H1 (cell line): ENCODE data around the gene MKRN2OS. TPM values are rescaled to one million over a fixed set of nuclear protein-coding genes. Genes with fewer than 3 reads are reported as not detected.

Experiments
- CTCF ChIA-PET: fragments of 300-600 bp; sonication (Branson Sonifier 250); formaldehyde crosslinking; loops from one replicate; lab custom pipeline; 2021; ENCODE audit not compliant: partially characterized antibody; lab: Charles Lee
- POLR2A ChIA-PET: fragments of 300-600 bp; sonication (Branson Sonifier 250); formaldehyde crosslinking; loops from one replicate; lab custom pipeline; 2021; ENCODE audit warnings: inconsistent platforms; ENCODE audit not compliant: partially characterized antibody; lab: Charles Lee
- DNase-seq, 2 experiments: peaks; one replicate each; pipeline versions ENCODE4 v3.0.0 to v3.0.0-alpha.2; 2010 to 2022; ENCODE audit warnings: low spot score in 2 of 2, low read depth in 1 of 2, mixed read lengths in 1 of 2
- FAIRE-seq: peaks from 2 replicates; lab custom pipeline; 2011; peaks lifted over from hg19 to GRCh38; lab: Jason Lieb, UNC
- H2AFZ ChIP-seq: 2 replicates; pipeline ENCODE4 v1.8.1; 2012; ENCODE audit warnings: low read length, inconsistent platforms
- H2AK5ac ChIP-seq: 2 replicates; pipeline ENCODE4 v1.6.1; 2013; ENCODE audit warnings: low read depth, low read length
- H2BK120ac ChIP-seq: replicated peaks from 2 replicates; pipeline ENCODE3; 2013; ENCODE audit warnings: low read depth, low read length, inconsistent platforms
- H2BK12ac ChIP-seq: 2 replicates; pipeline ENCODE4 v1.6.1; 2013; ENCODE audit warnings: low read depth, low read length
- H2BK15ac ChIP-seq: 2 replicates; pipeline ENCODE4 v1.6.1; 2013; ENCODE audit warnings: low read length
- H2BK20ac ChIP-seq: 2 replicates; pipeline ENCODE4 v1.6.1; 2013; ENCODE audit warnings: low read length
- H2BK5ac ChIP-seq: 2 replicates; pipeline ENCODE4 v1.6.1; 2013; ENCODE audit warnings: low read depth, low read length
- H3K14ac ChIP-seq: 2 replicates; pipeline ENCODE4 v1.6.1; 2013; ENCODE audit warnings: inconsistent platforms; ENCODE audit not compliant: insufficient read length
- H3K18ac ChIP-seq: 2 replicates; pipeline ENCODE4 v1.6.1; 2013; ENCODE audit warnings: low read length; ENCODE audit errors: extremely low read depth
- H3K23ac ChIP-seq: 2 replicates; pipeline ENCODE4 v1.6.1; 2013; ENCODE audit warnings: inconsistent platforms; ENCODE audit not compliant: insufficient read length
- H3K23me2 ChIP-seq: 2 replicates; pipeline ENCODE4 v1.6.1; 2013; ENCODE audit warnings: low read depth, low read length
- H3K27ac ChIP-seq: 2 replicates; pipeline ENCODE4 v1.6.1; 2011; ENCODE audit warnings: low read depth, low read length, inconsistent platforms
- H3K27me3 ChIP-seq, 4 experiments: replicated peaks in 1 of 4; 1 replicate in 1 of 4; 2 replicates in 3 of 4; pipeline versions ENCODE4 v1.6.1 to v1.8.1; 2011 to 2013; ENCODE audit warnings: low read length in 3 of 4, mild to moderate bottlenecking in 3 of 4, inconsistent platforms in 2 of 4, mixed read lengths in 2 of 4, moderate library complexity in 1 of 4; ENCODE audit not compliant: control insufficient read depth in 3 of 4, insufficient read depth in 3 of 4; ENCODE audit errors: extremely low read depth in 1 of 4
- H3K36me3 ChIP-seq, 4 experiments: 2 replicates each; pipeline versions ENCODE4 v1.6.1 to v1.8.1; 2011 to 2013; ENCODE audit warnings: mild to moderate bottlenecking in 4 of 4, low read length in 3 of 4, moderate library complexity in 2 of 4, control low read depth in 1 of 4, inconsistent platforms in 1 of 4; ENCODE audit not compliant: insufficient read depth in 4 of 4, control insufficient read depth in 2 of 4
- H3K4ac ChIP-seq: replicated peaks from 2 replicates; pipeline ENCODE3; 2013; ENCODE audit warnings: low read length, low read depth, mixed read lengths, inconsistent platforms; ENCODE audit not compliant: insufficient read length
- H3K4me1 ChIP-seq, 4 experiments: replicated peaks in 1 of 4; 1 replicate in 1 of 4; 2 replicates in 3 of 4; pipeline versions ENCODE4 v1.6.1 to v1.8.1; 2011 to 2013; ENCODE audit warnings: low read length in 3 of 4, inconsistent platforms in 2 of 4, mixed read lengths in 1 of 4; ENCODE audit not compliant: insufficient read depth in 4 of 4, control insufficient read depth in 3 of 4
- H3K4me2 ChIP-seq, 2 experiments: 2 replicates each; pipeline versions ENCODE4 v1.6.1 to v1.8.1; 2011 to 2013; ENCODE audit warnings: low read depth in 2 of 2, low read length in 2 of 2, control low read depth in 1 of 2, inconsistent platforms in 1 of 2, mild to moderate bottlenecking in 1 of 2; ENCODE audit not compliant: insufficient read depth in 1 of 2
- H3K4me3 ChIP-seq, 4 experiments: fragments of 200-600, 300-600 bp in 1 of 4; sonication (generic), shearing (Covaris generic), sonication (Bioruptor Twin) in 1 of 4; 2 replicates each; pipeline versions ENCODE4 v1.5.1 to v1.8.1; 2011 to 2016; ENCODE audit warnings: low read length in 4 of 4, low read depth in 3 of 4, control low read depth in 2 of 4, inconsistent platforms in 2 of 4, mild to moderate bottlenecking in 2 of 4, mixed read lengths in 1 of 4, moderate library complexity in 1 of 4; ENCODE audit not compliant: insufficient read depth in 2 of 4; ENCODE audit errors: extremely low read depth in 1 of 4
- H3K56ac ChIP-seq: replicated peaks from 2 replicates; pipeline ENCODE3; 2013; ENCODE audit warnings: low read depth, mild to moderate bottlenecking, mixed read lengths, low read length, inconsistent platforms; ENCODE audit not compliant: insufficient read length
- H3K79me1 ChIP-seq: 2 replicates; pipeline ENCODE4 v1.6.1; 2013; ENCODE audit warnings: low read depth, low read length, control low read depth
- H3K79me2 ChIP-seq, 2 experiments: 2 replicates each; pipeline versions ENCODE4 v1.6.1 to v1.8.1; 2012 to 2013; ENCODE audit warnings: low read length in 2 of 2, mild to moderate bottlenecking in 2 of 2, inconsistent platforms in 1 of 2; ENCODE audit not compliant: insufficient read depth in 2 of 2, control insufficient read depth in 1 of 2
- H3K9ac ChIP-seq, 4 experiments: replicated peaks in 1 of 4; 1 replicate in 1 of 4; 2 replicates in 3 of 4; pipeline versions ENCODE4 v1.6.1 to v1.8.1; 2011 to 2013; ENCODE audit warnings: low read depth in 3 of 4, low read length in 3 of 4, control low read depth in 2 of 4, mild to moderate bottlenecking in 2 of 4, moderate library complexity in 2 of 4, inconsistent platforms in 1 of 4; ENCODE audit errors: extremely low read depth in 1 of 4
- H3K9me3 ChIP-seq, 2 experiments: 2 replicates each; pipeline versions ENCODE4 v1.6.1 to v1.8.1; 2012 to 2013; ENCODE audit warnings: mild to moderate bottlenecking in 2 of 2, moderate library complexity in 2 of 2, control low read depth in 1 of 2, inconsistent platforms in 1 of 2, low read depth in 1 of 2, low read length in 1 of 2, mixed read lengths in 1 of 2; ENCODE audit not compliant: insufficient read depth in 2 of 2
- H4K20me1 ChIP-seq, 2 experiments: replicated peaks in 1 of 2; 2 replicates each; pipeline versions ENCODE3 to v1.8.1; 2011 to 2013; ENCODE audit warnings: inconsistent platforms in 2 of 2, low read length in 2 of 2, mild to moderate bottlenecking in 1 of 2; ENCODE audit not compliant: insufficient read depth in 2 of 2, control insufficient read depth in 1 of 2
- H4K5ac ChIP-seq: 2 replicates; pipeline ENCODE4 v1.6.1; 2013; ENCODE audit warnings: low read length, low read depth, mixed read lengths, inconsistent platforms; ENCODE audit not compliant: insufficient read length
- H4K8ac ChIP-seq: 2 replicates; pipeline ENCODE4 v1.8.0; 2013; ENCODE audit warnings: mild to moderate bottlenecking, moderate library complexity, low read length, inconsistent platforms; ENCODE audit not compliant: insufficient read depth; ENCODE audit errors: extremely low read depth
- H4K91ac ChIP-seq: replicated peaks from 2 replicates; pipeline ENCODE3; 2013; ENCODE audit warnings: low read length, mixed read lengths, inconsistent platforms; ENCODE audit not compliant: insufficient read length
- ASH2L ChIP-seq: fragments of 200-600, 300-600 bp; sonication (generic); IDR thresholded peaks from one replicate; pipeline ENCODE4 v1.7.1; 2017; ENCODE audit warnings: low read length
- CBX5 ChIP-seq: fragments of 300-800, 300-1000 bp; sonication (generic); IDR thresholded peaks from 2 replicates; pipeline ENCODE4 v1.7.1; 2016; ENCODE audit warnings: antibody characterized with exemption, low read length, low read depth
- GABPA ChIP-seq: IDR thresholded peaks from 2 replicates; pipeline ENCODE4 v1.6.1; 2011; ENCODE audit warnings: mild to moderate bottlenecking, low read length, moderate library complexity, borderline replicate concordance; ENCODE audit not compliant: insufficient read depth
- KDM1A ChIP-seq: fragments of 200-600, 300-600 bp; sonication (generic); IDR thresholded peaks from 2 replicates; pipeline ENCODE4 v1.7.1; 2016; ENCODE audit warnings: mild to moderate bottlenecking, low read length, borderline replicate concordance
- SUZ12 ChIP-seq: fragments of 200-600 bp; sonication (generic); IDR thresholded peaks from 2 replicates; pipeline ENCODE4 v1.6.1; 2012; ENCODE audit warnings: mild to moderate bottlenecking, inconsistent platforms, low read length, moderate library complexity, mixed read lengths
- WGBS, 2 experiments: shearing (Covaris generic) in 1 of 2; methylation state at CpG; one replicate each; pipeline versions ENCODE4 v1.1.6 to v1.1.7; 2013 to 2015; ENCODE audit warnings: low lambda C conversion rate in 2 of 2, mixed read lengths in 2 of 2, inconsistent platforms in 1 of 2, low coverage in 1 of 2, missing lambda C conversion rate in 1 of 2; ENCODE audit not compliant: insufficient replicate concordance in 2 of 2, insufficient coverage in 1 of 2, insufficient read length in 1 of 2; ENCODE audit errors: extremely low coverage in 1 of 2, missing lambda C conversion rate in 1 of 2; 5-methylcytosine and 5-hydroxymethylcytosine counted together
- polyA plus RNA-seq, 7 experiments: library from polyadenylated mRNA; depleted of rRNA in 3 of 7; stranded (reverse) in 5 of 7; unstranded in 2 of 7; fragments of >200 nt in 5 of 7; fragments of 200-250 nt in 2 of 7; gene quantifications; 1 replicate in 5 of 7; 2 replicates in 1 of 7; 4 replicates in 1 of 7; pipeline versions ENCODE4 v1.2.1 to v1.2.3, GENCODE V29; 2011 to 2013; ENCODE audit warnings: missing spikeins in 2 of 7, mixed read lengths in 2 of 7
- total RNA-seq: library from RNA; stranded (reverse); fragmentation: NEBNext Ultra II Directional; extraction: Animal tissue kit (Norgen Biotek cat#: 25700); gene quantifications from 2 replicates; pipeline ENCODE4 v1.2.1, GENCODE V29; 2021

The MKRN2OS gene
- total and polyA plus RNA-seq, 2 of the 8 experiments (the other 6 are each of a cell fraction or from before 2014, with no cell fraction given), result 0.15 to 0.41 TPM

GRCh38 chr3:12518261-12519028, 26.9 kb downstream of the MKRN2OS start:
- Histone ChIP-seq H2BK15ac (no peak overlapping the region), H4K20me1 (no peaks in the 10 kb centered on the region), H4K91ac (no peak overlapping the region), H3K4me1 (no peaks in the 10 kb centered on the region), H3K9ac (no peak overlapping the region), H2BK120ac (no peak overlapping the region), H4K5ac (no peak overlapping the region), H2BK5ac (no peak overlapping the region), H3K4ac (no peak overlapping the region), H2AFZ (no peak overlapping the region), H3K18ac (no peak overlapping the region), H3K27ac (no peak overlapping the region), H3K4me2 (no peak overlapping the region), H3K56ac (no peak overlapping the region), H2AK5ac (no peak overlapping the region), H2BK20ac (no peak overlapping the region), H3K23me2 (no peaks in the 10 kb centered on the region), H4K8ac (no peak overlapping the region), H3K36me3 (peaks cover 2 to 23% (median 9%) of the 10 kb centered on the region in 4 experiments; a peak in 6 of 8 replicates), H3K79me1 (peaks cover 2% of the 10 kb centered on the region; the same call in 1 of the 2 replicates), H3K14ac (no peak overlapping the region), H3K23ac (no peak overlapping the region), H3K9me3 (no peaks in the 10 kb centered on the region), H2BK12ac (no peak overlapping the region), H3K79me2 (no peaks in the 10 kb centered on the region), H3K27me3 (no peaks in the 10 kb centered on the region), H3K4me3 (no peak overlapping the region)
- no peak for FAIRE-seq
- no peak for TF ChIP-seq CBX5
- no peak for TF ChIP-seq SUZ12
- TF ChIP-seq ASH2L, result no peak
- TF ChIP-seq GABPA, result no peak
- TF ChIP-seq KDM1A, result no peak
- 95% methylated on average over 6 of the region's 6 CpGs; no CpG with 5 or more reads in 1 of the 2 experiments for WGBS, 2 experiments
- no peak for DNase-seq
- POLR2A ChIA-PET, result interaction anchor here (0.7 to 1.0 kb wide), 2 partner anchors 10 to 36 kb away, joined by 3 to 5 read pairs; no protein-coding TSS in a partner anchor
- CTCF ChIA-PET, result interaction anchor here (0.9 to 1.2 kb wide), 2 partner anchors 10 to 401 kb away, joined by 3 read pairs; no protein-coding TSS in a partner anchor
